HG02840 (cell line): ENCODE results near the gene GLMN.
"Not testable (repeated sequence)": the region's sequence is repeated elsewhere in the genome, so short reads cannot be mapped to it uniquely, and the experiment has no call there.

Experiments
- ATAC-seq: cut with Tn5 transposase; IDR thresholded peaks from one replicate; pipeline ENCODE4 v1.9.1; 2021; ENCODE audit warnings: mild to moderate bottlenecking, moderate library complexity, moderate number of reproducible peaks; ENCODE audit not compliant: unreplicated experiment, low FRiP score

GLMN gene

DNA sequence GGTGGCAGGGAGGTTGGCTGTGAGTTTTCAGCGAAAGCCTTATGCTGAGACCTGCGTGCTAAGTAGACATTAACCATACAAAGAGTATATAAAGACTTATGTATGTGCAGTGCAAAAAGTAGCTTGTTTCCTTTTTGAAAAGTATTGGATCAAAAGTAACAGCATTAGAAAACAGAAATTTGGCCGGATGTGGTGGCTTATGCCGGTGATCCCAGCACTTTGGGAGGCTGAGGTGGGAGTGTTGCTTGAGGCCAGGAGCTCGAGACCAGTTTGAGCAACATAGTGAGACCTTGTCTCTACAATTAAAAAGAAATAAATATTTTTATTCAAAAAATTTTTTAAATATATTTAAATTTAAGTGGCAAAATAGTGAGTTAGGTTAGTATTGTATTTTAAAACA, 2.2 kb upstream of the GLMN start:
- ATAC-seq, result no peak

DNA sequence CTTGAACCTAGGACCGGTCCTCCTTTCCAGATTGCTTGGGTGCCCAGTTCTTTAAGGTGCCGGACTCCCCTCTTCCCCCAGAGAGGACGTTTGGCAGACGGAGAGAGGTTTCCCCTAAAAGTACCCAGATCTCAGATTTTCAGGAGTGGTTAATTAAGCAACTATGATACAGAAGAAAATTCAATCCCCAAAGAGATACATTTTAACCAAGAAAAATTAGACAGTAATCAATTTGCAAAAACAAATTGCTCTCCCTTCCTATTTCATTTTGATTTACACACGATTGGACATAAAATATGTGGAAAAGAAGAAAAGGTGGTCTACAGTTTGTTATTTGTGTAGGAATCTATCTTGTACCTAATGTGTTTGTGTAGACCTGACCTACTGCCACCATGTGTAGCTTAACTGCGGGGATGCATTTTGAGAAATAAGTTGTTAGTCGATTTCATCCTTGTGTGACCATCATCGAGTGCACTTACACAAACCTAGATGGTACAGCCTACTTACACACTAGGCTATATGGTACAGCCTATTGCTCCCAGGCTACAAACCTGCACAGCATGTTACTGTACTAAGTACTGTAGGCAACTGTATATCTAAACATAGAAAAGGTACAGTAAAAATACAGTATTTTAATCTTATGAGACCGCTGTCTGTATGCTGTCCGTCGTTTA, 827 bp upstream of the GLMN start:
- ATAC-seq, result no peak

DNA sequence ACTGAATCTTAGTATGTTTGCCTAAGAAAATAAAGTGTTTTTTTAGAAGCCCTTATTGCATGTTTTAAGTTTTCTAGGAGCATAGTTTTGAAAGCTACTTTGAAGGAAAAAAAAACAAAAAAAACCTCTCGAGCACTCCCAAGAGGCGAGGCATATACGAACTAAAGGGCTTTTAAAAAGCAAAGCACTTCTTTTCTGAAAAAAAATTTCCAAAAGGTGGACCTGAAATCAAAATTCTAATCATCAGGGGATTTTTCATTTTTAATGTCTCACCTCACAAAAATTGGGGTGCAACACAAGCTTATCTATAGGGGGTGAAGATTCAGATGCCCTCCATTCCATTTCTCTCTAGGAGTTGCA, 594 bp downstream of the GLMN start:
- peak; percentile 1 for ATAC-seq

DNA sequence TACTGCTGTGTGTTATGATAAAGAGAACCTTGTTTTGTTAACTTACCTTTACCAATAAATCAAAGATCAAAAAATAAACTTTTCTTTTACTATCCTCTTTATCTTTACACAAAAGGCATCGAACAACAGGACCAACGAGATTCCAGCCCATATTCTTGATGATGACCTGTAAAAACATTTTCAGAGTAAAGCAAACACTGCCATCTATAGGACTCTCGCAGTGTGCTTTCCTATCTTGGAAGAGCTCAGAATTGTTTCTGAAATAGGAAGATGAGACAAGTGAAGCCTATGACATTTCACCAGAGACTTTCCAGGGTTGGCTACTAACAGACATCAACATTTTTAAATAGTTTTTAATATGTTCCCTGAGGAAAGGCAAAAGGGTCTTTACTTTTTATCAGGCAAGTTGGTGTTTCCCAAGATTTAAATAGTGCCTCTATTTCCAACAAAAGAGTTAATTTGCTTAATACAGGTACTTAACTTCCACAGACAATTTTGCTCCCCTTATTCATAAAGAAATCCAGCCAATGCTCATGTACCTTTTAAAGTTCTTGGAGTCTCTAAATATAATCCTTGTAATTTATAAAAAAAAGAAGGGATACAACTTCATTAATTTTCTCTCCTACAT, 7.3 kb downstream of the GLMN start:
- ATAC-seq, result no peak

DNA sequence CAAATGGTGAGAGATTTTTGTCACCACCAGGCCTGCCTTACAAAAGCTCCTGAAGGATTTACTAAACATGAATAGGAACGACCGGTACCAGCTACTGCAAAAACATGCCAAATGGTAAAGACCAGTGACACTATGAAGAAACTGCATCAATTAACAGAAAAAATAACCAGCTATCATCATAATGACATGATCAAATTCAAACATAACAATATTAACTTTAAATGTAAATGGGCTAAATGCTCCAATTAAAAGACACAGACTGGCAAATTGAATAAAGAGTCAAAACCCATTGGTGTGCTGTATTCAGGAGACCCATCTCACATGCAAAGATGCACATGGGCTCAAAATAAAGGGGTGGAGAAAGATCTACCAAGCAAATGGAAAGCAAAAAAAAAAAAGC, 17.4 kb downstream of the GLMN start:
- ATAC-seq, result not testable (repeated sequence)

DNA sequence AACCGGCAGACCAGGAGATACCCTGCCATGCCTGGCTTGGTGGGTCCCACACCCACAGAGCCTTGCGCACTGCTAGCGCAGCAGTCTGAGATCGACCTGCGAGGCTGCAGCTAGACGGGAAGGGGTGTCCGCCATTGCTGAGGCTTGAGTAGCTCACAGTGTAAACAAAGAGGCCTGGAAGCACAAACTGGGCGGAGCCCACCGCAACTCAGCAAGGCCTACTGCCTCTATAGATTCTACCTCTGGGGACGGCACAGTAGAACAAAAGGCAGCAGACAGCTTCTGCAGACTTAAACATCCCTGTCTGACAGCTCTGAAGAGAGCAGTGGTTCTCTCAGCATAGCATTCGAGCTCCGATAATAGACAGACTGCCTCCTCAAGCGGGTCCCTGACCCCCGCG, 19.0 kb downstream of the GLMN start:
- ATAC-seq, result not testable (repeated sequence)

DNA sequence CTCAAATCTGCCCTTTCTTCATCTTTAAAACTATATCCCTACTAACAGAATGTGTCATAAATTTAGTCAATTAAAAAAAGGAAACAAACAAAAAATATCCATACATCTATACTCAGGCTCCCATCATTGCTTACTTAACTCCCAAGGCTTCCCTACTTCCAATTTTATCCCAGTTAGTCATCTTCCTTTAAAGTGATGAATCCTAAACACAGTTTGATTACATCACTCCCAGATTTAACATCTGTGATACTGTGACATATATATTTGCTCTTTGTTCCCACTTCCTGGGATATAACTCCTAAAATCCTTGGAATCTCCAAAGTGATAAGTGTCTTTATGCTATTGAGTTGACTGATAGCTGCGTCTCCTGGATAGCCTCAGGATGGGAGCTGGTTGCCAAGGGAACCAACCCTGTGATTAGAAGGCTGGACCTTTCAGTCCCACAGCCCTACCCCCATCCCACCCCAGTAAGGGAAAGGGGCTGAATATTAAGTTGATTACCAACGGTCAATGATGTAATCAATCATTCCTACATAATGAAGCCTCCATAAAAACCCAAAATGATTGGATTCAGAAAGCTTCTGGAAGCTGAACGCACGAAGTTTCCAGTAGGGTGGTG, 21.6 kb downstream of the GLMN start:
- no peak for ATAC-seq

DNA sequence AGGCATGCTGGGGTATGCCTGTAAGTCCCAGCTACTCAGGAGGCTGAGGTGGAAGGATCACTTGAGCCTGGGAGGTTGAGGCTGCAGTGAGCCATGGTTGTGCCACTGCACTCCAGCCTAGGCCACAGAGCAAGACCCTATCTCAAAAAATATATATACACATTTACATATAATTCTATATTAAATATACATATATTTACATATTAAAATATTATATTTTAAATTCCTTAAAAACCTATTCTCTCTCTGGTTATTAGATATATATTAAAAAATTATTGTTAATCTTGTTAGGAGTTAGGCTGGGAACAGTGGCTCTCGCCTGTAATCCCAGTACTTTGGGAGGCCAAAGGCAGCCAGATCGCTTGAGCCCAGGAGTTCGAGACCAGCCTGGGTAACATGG, 22.7 kb downstream of the GLMN start:
- no peak for ATAC-seq

DNA sequence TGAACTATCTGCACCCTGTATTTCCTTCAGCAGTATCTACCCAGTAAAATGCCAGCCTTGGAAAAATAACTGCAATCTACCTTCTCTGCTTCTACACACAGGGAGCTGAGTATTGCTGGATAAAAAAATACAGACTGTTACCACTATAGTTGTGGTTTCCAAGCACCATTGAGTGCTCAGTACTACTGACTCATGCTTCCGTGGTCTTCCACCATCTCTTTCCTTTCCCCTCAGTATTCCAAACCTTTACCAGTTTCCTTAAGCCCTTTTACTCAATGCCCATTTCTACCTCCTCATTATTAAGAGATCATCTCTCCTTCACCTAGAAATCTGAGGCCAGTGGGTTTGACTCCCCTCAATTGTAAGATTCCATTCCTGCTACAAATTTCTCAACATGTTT, 23.8 kb downstream of the GLMN start:
- ATAC-seq, result no peak

DNA sequence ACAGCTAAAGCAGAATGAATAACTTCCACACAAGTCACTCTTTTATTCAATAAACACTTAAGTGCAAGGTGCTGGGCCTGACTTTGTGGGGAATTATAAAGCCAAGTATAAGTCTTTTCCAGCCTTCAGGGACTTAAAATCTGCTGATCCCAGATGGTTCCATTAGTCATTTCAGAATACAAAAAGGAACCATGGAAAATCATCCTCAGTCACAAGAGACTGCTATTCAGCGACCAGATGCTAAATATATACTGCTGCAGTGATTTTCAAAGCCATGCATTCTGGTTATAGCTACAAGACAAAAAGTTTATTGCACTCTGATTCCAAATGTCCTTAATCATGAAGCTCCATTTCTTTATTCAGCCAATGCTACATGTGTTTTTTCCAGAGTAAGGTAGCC, 25.7 kb downstream of the GLMN start:
- ATAC-seq, result no peak

DNA sequence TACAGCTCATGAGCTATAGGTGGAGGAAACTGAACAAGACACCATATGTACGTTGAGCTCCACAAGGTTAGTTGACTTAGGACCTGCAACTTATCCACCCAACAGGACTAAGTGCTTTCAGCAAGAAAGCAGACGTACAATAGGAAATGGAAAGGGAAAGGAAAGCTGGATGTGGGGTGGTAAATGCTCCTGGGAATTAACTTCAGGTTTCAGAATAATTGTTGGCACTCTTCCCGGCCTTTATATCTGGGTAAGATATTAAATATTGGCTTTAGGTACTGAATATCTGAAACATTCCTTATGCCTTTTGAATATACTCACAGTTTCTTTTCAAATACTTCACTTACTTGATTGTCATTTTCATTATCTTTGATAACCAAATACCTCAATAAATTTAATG, 36.3 kb downstream of the GLMN start:
- ATAC-seq, result no peak

DNA sequence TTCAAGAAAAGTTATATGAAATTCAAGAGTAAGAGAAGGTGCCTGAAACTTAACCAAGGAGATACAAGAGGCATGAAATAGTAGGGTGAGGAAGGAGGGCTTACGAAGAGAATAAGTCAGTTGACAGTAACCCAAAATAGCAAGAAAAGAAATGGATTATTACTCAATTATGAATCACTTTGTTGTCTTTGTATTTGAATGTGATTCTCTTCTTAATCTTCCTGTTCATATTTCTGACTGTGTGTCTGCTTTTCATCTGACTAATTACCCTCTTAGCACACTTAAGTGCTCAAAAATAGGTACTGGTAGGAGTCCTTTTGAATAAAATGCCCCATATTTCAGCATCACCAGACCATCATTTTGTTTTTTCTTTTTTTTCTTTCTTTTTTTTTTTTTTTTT, 39.4 kb downstream of the GLMN start:
- no peak for ATAC-seq

DNA sequence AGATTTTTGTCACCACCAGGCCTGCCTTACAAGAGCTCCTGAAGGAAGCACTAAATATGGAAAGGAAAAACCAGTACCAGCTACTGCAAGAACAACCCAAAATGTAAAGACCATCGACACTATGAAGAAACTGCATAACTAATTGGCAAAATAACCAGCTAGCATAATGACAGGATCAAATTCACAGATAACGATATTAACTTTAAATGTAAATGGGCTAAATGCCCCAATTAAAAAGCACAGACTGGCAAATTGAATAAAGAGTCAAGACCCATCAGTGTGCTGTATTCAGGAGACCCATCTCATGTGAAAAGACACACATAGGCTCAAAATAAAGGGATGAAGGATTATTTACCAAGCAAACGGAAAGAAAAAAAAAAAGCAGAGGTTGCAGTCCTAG, 44.1 kb downstream of the GLMN start:
- ATAC-seq, result not testable (repeated sequence)

DNA sequence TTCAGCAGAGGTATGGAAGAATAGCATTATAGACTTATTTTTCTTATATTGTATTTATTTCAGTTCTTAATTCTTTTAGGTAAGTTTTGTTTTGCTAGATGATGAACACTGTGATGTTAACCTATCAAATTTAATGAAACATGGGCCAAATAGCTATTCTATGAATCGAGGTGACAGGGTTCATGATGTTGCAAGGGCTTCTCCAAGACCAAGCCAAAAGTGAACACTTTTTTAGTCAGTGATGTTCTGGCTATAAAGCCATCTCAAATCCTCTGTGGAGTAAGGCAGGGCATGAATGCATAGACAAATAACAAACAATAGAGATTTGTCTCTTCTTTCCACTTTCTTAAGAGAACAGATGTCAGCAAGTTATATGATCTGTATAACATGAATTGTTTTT, 54.4 kb downstream of the GLMN start:
- no peak for ATAC-seq

DNA sequence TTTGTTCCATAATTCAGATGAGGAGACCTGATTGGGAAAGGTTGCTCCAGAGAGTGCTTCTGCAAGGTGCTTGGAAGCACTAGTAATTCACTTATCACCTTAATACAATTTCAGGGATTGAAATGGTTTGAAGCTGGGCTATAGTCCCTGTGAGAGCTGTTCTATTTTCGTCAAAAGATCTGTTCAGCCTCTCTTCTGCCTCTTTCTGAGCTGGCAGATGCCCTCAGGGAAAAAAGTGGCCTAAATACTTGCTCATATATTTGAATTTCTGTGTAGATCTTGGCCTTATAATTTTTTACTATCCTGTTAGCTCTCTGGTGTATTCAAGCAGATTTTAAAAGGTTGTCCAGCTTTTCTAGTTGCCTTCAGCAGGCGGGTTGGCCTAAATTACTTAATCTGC, 58.8 kb downstream of the GLMN start:
- no peak for ATAC-seq

DNA sequence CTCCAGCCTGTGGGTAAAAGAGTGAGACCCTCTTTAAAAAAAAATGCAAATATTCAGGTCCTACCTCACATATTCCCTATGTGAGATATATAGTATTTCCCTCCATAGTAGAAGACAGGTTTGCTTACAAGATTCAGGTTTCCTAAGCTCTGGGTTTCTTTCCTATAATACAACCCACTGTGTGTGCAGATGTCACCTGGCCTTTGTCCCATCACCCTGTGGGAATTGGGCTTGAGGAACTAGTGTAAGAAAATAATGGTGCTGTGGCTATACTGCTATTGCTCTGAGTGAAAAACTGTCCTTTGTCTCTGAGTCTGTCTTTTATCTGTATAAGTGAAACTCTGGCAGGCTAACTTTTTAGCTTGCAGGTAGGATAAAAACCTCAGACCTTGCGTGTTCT, 68.1 kb downstream of the GLMN start:
- no peak for ATAC-seq

DNA sequence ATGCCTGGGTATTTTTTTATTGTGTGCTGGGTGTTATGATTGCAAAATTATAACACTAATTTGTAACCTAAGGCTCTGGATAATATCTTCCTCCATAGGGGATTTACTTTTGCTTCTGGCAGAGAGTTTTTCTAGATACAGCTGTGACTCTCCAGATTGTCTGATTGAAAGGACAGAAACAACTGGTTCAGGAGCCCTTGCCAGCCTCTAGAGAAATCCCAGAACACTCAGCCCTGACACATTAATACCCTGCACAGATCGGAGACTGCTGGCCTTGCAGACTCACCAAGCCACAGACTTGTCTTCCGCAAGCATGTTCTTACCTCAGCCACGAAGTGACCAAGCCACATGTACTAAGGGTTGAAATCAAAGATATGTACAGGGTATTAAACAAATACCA, 70.4 kb downstream of the GLMN start:
- ATAC-seq, result no peak

DNA sequence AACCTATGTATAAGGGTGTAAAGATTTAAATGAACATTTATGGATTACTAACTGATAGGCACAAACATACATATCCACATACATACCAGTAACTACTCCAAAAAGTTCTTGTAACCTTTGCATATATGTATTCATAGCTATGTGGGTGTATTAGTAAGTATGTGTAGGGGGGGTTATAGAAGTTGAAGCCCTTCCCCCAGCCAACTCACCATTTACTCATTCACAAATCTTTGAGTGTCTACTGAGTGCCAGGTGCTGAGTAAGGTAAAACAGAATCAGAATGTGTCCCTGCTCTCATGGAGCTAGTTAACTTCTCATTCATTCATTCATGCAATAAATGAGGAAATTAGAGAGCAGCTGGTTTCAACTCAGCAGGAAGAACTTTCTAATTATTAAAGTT, 79.8 kb downstream of the GLMN start:
- no peak for ATAC-seq

DNA sequence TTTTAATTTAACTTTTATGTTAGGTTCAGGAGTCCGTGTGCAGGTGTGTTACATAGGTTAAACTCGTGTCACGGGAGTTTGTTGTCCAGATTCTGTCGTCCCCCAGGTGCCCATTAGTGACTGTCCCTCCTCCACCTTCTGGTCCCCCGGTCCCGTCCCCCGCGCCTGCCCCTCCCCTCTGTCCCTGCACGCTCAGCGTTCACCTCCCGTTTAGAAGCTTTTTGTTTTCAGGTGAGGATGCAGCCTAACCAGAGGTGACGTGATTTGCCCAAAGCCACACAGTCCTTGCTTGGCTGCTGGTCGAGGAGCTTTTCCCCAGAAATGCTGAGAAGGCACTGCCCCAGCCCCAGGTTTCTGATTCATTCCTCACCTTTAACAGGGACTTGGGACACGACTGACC, 80.2 kb downstream of the GLMN start:
- no peak for ATAC-seq

DNA sequence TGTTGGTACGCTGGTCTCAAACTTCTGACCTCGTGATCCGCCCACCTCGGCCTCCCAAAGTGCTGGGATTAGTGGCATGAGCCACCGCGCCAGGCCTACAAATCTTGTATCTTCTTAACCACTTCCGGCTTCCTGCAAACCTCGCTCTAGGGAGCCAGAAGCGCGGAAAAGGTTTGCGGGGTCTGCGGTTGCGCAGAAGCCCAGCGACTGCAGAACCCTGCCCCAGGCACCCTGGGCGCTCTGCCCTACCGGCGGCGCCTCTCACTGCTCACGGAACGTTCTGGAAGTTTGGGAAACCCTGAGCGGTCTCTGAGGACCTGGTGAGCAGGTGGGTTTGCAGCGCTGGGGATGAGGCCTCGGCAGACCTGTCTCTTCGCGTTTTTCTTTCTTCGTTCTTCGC, 81.1 kb downstream of the GLMN start, which contains the start of gene C1orf146:
Gene C1orf146, plus strand, starts transcription at position 195 of the 400 bp plus-strand sequence. CDS start 13,506 bp downstream, outside the sequence.
- no peak for ATAC-seq

DNA sequence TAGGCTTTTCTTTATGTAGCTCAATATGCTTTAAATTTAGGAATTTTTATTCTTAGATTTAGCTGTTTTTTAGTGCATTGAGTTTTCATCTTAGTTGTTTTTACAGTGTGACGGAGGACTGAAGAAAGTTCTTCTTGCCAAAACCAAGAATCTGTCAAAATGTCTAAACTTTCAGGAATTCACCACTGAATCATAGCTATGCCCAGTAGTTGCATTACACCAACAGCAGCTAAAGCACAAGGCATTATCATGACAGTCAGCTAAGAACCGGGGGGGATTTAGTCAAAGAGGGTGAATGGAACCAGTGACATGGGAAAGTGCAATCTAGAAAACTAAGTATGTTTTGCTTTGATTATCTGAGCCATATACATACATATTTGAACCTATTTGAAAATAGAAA, 87.6 kb downstream of the GLMN start:
- ATAC-seq, result no peak

DNA sequence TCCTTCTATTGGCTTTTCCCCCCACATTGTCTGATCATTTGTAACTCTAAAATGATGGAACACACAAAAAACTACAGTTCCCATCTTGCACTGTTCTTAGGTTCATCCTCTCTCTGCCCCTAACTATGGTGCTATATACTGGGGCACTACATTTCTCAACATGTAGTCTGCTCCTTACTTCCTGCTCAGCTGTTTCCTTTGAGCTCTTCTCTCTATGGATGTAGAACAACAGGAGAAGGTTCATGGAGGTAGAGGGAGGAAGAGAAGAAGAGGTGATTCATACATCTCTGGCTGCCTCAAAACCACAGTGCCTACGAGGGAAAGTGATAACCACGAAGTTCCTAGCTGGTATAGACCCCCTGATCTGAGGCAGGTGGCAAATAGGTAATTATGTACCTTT, 88.1 kb downstream of the GLMN start:
- no peak for ATAC-seq
